K562 (cell line): ENCODE measurements around the gene EXT2. TPM values are rescaled to one million over a fixed set of nuclear protein-coding genes. Genes with fewer than 3 reads are reported as not detected.
A peak's percentile ranks its signal among the peaks of the same experiment; 100 is the strongest.

Experiments used
- ARID4B ChIP-seq: sonication (generic); formaldehyde crosslinking; IDR thresholded peaks from 2 replicates; pipeline ENCODE4 v1.8.0; 2022; ENCODE audit warnings: mild to moderate bottlenecking, missing genetic modification reagents
- BMI1 ChIP-seq: fragments of 150-350 bp; IDR thresholded peaks from 2 replicates; pipeline ENCODE4 v1.6.1; 2014; ENCODE audit warnings: low read length
- CBX3 ChIP-seq, 2 experiments: IDR thresholded peaks; 1 replicate in 1 of 2; 2 replicates in 1 of 2; pipeline ENCODE4 v1.6.1; 2012; ENCODE audit warnings: inconsistent platforms in 2 of 2, low read length in 2 of 2, borderline replicate concordance in 1 of 2, control low read depth in 1 of 2
- CTCFL ChIP-seq: IDR thresholded peaks from 2 replicates; pipeline ENCODE4 v1.6.1; 2011; ENCODE audit warnings: borderline replicate concordance, low read depth, mild to moderate bottlenecking, moderate library complexity, low read length; ENCODE audit not compliant: insufficient read depth, poor library complexity, severe bottlenecking
- ELK3 ChIP-seq: fragments of 450-650 bp; formaldehyde crosslinking; IDR thresholded peaks from 2 replicates; pipeline ENCODE4 v1.4.0; 2020; ENCODE audit warnings: mild to moderate bottlenecking
- FOXP4 ChIP-seq: sonication (generic); formaldehyde crosslinking; IDR thresholded peaks from 2 replicates; pipeline ENCODE4 v1.8.0; 2022; ENCODE audit warnings: mild to moderate bottlenecking, missing genetic modification reagents, borderline replicate concordance
- ID3 ChIP-seq, 2 experiments: fragments of 250-450 bp in 1 of 2; fragments of 450-650 bp in 1 of 2; sonication (Bioruptor Pico) in 1 of 2; IDR thresholded peaks; 2 replicates each; pipeline versions ENCODE4 v1.6.1 to v1.8.0; 2016 to 2021; ENCODE audit warnings: mild to moderate bottlenecking in 2 of 2, moderate library complexity in 2 of 2, missing compliant biosample characterization in 1 of 2, missing genetic modification characterization in 1 of 2
- MAFF ChIP-seq: IDR thresholded peaks from 2 replicates; pipeline ENCODE4 v1.6.1; 2012; ENCODE audit warnings: low read length, improper control_type of control experiment
- POLR2G ChIP-seq: fragments of 200-400 bp; formaldehyde crosslinking; IDR thresholded peaks from 2 replicates; pipeline ENCODE4 v1.6.1; 2017; ENCODE audit warnings: low read depth, mild to moderate bottlenecking, antibody characterized with exemption, low read length, moderate library complexity
- SP2 ChIP-seq: IDR thresholded peaks from 2 replicates; pipeline ENCODE4 v1.6.1; 2011; ENCODE audit warnings: mild to moderate bottlenecking, low read depth, low read length, moderate library complexity; ENCODE audit not compliant: poor library complexity, severe bottlenecking; ENCODE audit errors: extremely low read depth
- TEAD1 ChIP-seq, 2 experiments: fragments of 450-650 bp in 1 of 2; sonication (generic) in 1 of 2; formaldehyde crosslinking; IDR thresholded peaks; 2 replicates each; pipeline versions ENCODE4 v1.4.0 to v1.8.0; 2020 to 2022; ENCODE audit warnings: mild to moderate bottlenecking in 2 of 2, missing genetic modification reagents in 1 of 2
- ZBTB34 ChIP-seq: fragments of 250-450 bp; sonication (Bioruptor Pico); IDR thresholded peaks from 2 replicates; pipeline ENCODE4 v1.8.0; 2021; ENCODE audit warnings: mild to moderate bottlenecking, moderate library complexity
- polyA plus RNA-seq, 8 experiments: library from polyadenylated mRNA; depleted of rRNA in 4 of 8; stranded (reverse) in 5 of 8; unstranded in 3 of 8; fragments of >200 nt; fragmentation: Nextera tagmentation in 2 of 8; fragmentation: Illumina TruSeq in 1 of 8; extraction: Ambion mirVana in 2 of 8; extraction: Trizol in 1 of 8; gene quantifications; 2 replicates each; pipeline versions ENCODE4 v1.2.1 to v1.2.3, GENCODE V29; 2011 to 2014; ENCODE audit warnings: inconsistent platforms in 1 of 8, missing spikeins in 1 of 8
- total RNA-seq, 7 experiments: library from RNA; depleted of rRNA in 6 of 7; stranded (reverse); fragments of >200 nt in 6 of 7; fragmentation: Illumina TruSeq in 2 of 7; extraction: Trizol in 2 of 7; gene quantifications; 2 replicates each; pipeline versions ENCODE4 v1.2.1 to v1.2.3, GENCODE V29; 2011 to 2021; ENCODE audit warnings: low replicate concordance in 1 of 7

Gene EXT2
- total and polyA plus RNA-seq, 9 of the 15 experiments (the other 6 are each of a cell fraction or from before 2014, with no cell fraction given): 7.5 to 52.1 (median 38.1) TPM

GRCh38 chr11:44065841-44066731 is 29.4 kb upstream of the EXT2 start, which contains the start of gene ACCS (continued):
- TF ChIP-seq ELK3 (CRISPR knock-in tag) (no peak), MAFF (no peak), SP2 (no peak), BMI1 (0 out of 2 replicates have a peak, but pooled peaks have one; percentile 14), ARID4B (CRISPR knock-in tag) (peak; percentile 86), CBX3 (IDR thresholded peaks at IDR 0.05; ENCODE audit: borderline replicate concordance in 1 of 2, low read length in 2 of 2) (peak in 1 of 2 experiments; percentile 91; a peak in 2 of 3 replicates), CTCFL (peak; percentile 94), ID3 (CRISPR knock-in tag; IDR thresholded peaks at IDR 0.05) (no peak), ID3 (tag; IDR thresholded peaks at IDR 0.05) (peak; percentile 84), POLR2G (peak; percentile 94), FOXP4 (CRISPR knock-in tag) (no peak), TEAD1 (CRISPR knock-in tag; IDR thresholded peaks at IDR 0.05) (peak in 1 of 2 experiments; percentile 86; a peak in 2 of 4 replicates), ZBTB34 (CRISPR knock-in tag) (no peak)
